Measurements from ENCODE around the gene ZNF697.

Gene ZNF697

DNA sequence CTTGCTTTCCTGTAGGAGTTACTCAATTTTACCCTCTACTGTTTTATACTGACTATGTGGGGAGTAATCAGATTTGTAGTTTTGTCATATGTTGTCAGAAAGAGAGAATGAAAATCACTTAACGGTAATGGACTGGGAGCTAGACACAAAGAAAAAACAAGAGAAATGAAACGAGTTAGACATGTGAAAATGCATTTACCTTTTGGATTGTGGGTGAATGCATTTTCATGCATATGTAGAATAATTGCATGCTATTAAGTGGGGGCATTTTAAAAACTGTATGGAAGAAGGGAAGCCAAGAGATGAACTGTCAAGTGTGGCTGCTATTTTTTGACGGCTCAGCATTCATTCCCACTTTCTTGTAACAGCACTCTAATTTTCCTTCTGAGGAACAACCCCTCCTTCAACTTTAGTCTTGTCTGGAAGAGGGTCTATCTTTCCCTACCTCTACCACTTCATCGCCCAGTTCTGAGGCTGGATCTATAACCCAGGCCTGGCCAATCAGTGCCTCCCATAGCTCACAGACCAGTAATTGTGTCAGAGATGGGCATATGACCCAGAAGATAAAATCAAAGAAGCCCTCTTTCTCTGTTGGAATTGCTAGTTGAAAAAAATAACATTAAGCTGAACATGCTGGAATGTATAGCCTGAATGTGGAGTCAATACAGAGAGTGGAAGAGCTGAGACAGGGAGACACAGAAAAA is 5.2 kb upstream of the ZNF697 start:
- no peak overlapping the region for H3K4me3 ChIP-seq (ENCODE audit: low read length)
- TF ChIP-seq ZNF274 (IDR thresholded peaks at IDR 0.05; ENCODE audit: low read depth, low read length): no peak

DNA sequence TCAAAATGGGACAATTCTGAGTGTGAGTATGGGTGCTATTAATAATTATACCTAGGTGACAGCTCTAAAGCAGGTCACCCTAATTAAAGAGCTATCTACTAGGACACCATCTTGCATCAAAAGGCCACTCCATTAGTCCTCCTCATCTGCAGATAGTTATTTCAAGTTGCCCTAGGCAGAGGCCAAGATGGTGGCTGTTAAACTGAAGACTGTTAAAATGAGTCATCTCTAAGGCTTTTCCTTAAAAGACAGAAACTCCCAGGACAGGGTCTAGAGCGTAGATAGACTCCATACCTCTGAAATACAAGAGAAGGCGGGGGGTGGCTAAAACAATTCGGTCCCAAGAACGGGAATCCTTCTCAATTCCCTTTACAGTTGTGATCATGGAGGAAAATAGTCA is 4.5 kb upstream of the ZNF697 start:
- TF ChIP-seq ZNF274 (IDR thresholded peaks at IDR 0.05; ENCODE audit: low read depth, low read length): no peak
- H3K4me3 ChIP-seq (ENCODE audit: low read length): no peak overlapping the region

DNA sequence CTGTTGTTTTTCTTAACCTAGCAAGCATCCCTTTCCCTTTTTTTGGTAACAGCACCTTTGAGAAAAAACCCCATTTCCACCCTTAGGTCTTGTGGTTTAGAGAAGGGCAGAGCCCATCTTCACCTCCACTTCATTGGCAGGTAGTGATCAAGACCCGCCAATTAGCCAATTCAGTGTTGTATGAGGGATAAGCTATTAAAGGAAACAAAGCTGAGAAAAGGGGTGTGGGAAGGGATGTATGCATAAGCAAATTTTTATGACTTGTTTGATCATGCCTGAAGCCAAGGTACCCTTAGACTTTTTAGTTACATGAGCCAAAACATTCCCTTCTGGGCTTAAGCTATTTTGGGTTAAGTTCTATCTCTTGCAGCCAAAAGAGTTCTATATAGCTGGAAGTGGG is 3.6 kb upstream of the ZNF697 start:
- no peak for TF ChIP-seq ZNF274 (IDR thresholded peaks at IDR 0.05; ENCODE audit: low read depth, low read length)
- H3K4me3 ChIP-seq (ENCODE audit: low read length): no peak overlapping the region

DNA sequence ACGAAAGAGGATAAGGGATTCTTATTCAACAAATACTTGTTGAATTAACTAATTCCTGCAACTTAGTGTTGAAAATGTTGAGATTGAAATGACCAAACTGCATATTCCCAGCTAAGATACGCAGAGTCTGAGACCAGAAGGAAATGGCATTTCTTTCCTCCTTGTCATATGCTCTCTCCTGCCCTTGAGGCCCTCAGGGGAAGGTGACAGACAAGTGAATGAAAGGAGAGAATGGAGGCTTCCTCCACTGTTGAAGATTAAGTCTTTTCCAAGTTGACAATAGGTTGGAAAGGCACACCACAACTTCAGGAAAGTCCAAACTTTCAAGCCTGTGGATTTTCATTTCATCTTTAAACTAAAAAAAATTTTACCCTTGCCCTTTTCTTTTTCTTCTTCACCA is 3.1 kb upstream of the ZNF697 start:
- no peak for TF ChIP-seq ZNF274 (IDR thresholded peaks at IDR 0.05; ENCODE audit: low read depth, low read length)
- H3K4me3 ChIP-seq (ENCODE audit: low read length): no peak overlapping the region

DNA sequence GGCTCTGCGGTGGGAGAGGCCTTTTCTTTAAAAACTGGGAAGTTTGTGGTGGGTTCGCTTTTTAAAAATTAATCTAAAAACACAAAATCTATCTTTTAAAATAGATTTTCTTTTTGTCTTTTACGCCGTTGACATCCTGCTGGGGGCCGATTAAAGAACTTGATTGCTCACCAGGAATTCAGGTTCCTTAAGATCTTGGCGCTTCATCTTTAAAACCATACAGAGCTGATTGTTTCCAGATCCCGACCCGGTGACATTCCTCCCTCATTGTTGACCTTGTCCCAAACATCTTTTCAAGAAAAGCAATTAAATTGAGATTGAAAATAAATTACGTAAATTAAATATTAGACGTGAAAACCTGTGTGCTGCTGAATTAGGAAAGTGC is 546 bp upstream of the ZNF697 start:
- H3K4me3 ChIP-seq (ENCODE audit: low read length): peak overlapping the region; percentile 79
- no peak for TF ChIP-seq ZNF274 (IDR thresholded peaks at IDR 0.05; ENCODE audit: low read depth, low read length)

DNA sequence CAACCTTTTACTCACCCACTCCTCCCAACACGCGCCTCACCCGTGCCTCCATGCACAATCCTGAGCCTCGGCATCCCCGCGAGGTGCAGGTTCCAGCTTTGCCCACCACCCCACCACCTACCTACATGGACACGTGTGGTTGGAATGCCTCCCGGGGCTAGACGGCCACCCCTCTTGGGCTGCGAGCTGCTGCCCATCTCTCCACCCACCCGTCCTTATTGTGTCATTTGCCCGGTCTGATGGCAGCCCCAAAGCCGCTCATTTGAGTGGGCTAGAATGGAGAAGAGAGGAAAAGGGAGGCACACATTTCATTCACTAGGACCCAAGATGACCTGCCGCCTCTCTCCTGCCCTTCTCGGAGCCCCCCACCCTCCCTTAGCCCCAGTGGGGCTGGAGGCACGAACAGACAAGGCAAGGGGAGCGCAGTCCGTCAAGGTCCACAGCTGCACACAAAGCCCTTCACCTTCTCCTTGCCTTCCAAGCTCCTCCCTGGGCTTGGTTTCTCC is 785 bp downstream of the ZNF697 start:
- TF ChIP-seq ZNF274 (IDR thresholded peaks at IDR 0.05; ENCODE audit: low read depth, low read length): no peak
- peak overlapping the region; percentile 79 for H3K4me3 ChIP-seq (ENCODE audit: low read length)

DNA sequence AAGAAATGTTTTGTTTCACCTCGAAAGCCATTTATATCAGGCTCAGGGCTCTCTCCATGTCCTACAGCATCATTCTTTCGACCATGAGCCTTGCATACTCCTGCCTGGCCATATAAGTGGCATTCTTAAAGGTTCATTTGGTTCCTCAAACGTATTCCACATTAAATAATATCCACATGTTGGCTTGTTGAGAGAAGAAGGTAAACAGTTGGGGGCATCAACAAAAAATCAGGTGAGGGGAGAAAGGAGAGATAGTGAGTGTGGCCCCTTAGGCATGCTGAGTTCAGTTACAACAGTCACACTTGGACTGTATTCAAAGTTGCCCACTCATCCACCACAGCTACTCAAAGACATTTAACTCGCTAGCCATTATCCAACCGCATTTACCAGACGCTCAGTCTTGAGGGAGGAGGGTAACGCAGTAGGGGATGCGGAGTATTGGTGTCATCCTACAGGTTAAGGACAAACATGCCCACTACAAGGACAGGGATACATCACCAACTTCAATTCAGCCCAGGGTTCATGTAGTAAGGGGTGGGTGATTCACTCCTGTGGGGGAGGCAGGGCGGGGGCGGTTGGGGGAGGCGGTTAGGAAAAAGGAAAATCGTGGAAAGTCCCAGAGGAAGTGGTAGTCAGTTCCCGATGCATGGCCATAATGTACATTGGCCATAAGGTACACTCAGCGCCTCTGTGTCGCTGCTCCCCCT is 1.4 kb downstream of the ZNF697 start:
- TF ChIP-seq ZNF274 (IDR thresholded peaks at IDR 0.05; ENCODE audit: low read depth, low read length): no peak
- peak overlapping the region; percentile 79 for H3K4me3 ChIP-seq (ENCODE audit: low read length)

DNA sequence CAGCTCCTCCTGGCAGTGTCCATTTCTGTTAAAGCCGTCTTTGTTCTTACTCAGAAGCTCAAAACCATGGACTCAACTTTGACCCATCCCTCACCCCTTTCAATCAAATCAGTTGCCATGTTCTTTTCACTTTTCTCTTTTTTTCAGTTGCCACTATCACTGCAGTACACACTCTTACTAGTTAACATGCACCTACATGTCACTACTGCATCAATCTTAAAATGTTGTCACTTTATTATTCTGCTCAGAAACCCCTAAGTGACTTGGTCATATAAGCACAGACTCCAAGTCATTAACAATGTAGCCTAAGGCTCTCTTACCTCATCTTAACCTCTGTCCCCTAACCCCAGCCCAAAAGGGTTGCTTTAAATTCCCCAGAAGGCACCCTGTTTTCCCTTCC is 9.0 kb downstream of the ZNF697 start:
- no peak overlapping the region for H3K4me3 ChIP-seq (ENCODE audit: low read length)
- no peak for TF ChIP-seq ZNF274 (IDR thresholded peaks at IDR 0.05; ENCODE audit: low read depth, low read length)

DNA sequence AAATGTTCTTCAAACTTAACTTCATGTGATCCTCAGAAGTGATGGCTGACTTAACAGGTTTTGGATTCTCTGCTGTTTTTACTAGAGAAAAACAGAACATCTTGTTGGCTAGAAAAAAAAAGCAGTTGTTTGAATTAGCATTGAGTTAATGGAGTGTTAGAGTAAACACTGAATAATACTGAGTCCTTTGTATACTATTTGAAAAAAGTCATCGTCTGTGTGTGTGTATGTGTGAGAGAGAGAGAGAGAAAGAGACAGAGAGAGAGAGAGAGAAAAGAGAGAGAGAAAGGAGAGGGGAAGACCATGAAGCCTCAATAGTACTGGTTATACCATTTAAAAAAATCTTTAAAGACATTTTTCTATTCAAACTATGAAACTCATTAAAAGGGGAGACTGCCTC is 10.4 kb downstream of the ZNF697 start:
- TF ChIP-seq ZNF274 (IDR thresholded peaks at IDR 0.05; ENCODE audit: low read depth, low read length): no peak
- no peak overlapping the region for H3K4me3 ChIP-seq (ENCODE audit: low read length)

DNA sequence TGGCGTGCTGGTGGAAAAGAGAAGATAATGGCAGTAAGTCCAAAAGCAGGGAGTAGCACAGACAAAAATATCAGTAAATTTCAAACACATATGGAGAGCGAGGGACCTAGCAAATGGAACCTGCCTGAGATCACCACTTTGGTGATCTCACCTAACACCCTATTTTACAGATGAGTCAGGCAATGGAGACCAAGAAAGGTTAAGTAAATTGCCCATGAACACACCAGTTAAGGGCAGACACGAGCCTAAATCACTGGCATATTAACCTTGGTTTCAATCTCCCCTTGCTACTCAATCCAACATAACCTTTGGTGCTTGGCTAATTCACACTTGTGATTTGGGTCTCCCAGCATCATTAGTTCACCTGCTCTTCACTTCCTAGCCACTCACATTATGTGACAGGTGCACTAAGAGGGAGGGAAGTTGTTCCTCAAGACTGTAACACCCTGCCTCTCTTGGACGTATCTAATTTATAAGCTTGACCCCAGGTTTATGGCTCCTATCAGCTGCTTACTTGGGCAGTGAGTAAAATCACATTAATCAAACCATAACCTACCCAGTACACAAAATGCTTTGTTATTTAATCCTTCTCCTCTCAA is 11.5 kb downstream of the ZNF697 start:
- TF ChIP-seq ZNF274 (IDR thresholded peaks at IDR 0.05; ENCODE audit: low read depth, low read length): no peak
- H3K4me3 ChIP-seq (ENCODE audit: low read length): no peak overlapping the region

DNA sequence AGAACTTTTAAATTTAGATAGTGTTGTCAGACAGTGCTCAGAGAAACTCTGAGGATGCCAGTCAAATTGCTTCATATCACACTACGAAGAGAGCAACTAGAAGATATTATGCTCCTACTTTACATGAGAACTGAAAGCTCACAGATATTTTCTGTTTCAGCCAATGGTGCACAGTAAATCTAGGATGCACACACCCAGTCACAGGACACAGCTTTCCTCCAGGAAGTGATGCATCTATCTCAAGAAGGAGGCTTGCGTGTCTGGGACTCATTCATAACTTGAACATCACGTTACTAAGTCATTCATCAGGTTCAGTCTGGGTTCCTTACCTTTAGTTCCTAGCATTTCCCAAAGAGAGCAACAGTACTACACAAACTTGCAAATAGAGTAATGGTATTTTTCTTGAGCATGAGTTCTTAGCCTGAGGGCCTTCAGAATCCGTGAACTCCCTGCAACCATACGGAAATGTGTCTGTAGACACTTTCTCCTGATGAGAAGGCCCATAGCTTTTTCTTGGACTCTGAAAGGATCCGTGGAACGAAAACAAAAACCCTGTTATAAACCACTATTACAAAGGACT is 12.2 kb downstream of the ZNF697 start:
- no peak for TF ChIP-seq ZNF274 (IDR thresholded peaks at IDR 0.05; ENCODE audit: low read depth, low read length)
- H3K4me3 ChIP-seq (ENCODE audit: low read length): no peak overlapping the region

DNA sequence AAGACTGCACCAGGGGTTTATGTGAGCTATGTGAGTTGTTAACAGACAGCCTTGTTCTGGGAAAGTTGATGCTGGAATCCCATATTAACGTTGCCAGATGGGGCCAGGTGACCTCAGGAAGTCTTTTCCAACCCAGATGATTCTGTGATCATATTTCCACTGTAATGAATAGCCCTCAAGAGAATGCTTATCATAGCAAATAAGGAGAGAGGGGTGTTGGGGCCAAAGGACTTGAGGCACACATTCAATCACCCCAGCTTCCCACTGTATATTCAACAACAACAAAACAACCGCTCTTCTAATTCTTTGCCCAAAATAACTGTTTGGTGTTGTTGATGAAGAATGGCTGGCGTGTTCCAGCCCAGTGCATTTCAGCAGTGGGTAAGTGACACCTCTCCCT is 14.1 kb downstream of the ZNF697 start:
- no peak for TF ChIP-seq ZNF274 (IDR thresholded peaks at IDR 0.05; ENCODE audit: low read depth, low read length)
- no peak overlapping the region for H3K4me3 ChIP-seq (ENCODE audit: low read length)

DNA sequence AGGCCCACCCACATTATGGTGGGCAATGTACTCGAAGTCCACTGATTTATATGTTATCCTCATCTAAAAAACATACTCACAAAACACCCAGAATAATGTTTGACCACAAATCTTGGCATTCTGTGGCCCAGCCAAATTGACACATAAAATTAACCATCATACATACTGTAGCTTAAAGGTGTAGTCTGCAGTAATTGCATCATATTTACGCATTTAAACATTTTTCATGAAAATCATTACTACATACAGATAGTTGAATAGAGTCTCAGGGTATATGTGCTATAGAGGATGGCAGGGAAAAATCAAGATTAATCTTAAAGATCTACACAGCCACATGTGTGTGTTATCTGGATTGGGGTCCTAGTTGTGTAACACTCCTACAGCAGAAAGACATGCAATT is 14.5 kb downstream of the ZNF697 start:
- TF ChIP-seq ZNF274 (IDR thresholded peaks at IDR 0.05; ENCODE audit: low read depth, low read length): no peak
- no peak overlapping the region for H3K4me3 ChIP-seq (ENCODE audit: low read length)

DNA sequence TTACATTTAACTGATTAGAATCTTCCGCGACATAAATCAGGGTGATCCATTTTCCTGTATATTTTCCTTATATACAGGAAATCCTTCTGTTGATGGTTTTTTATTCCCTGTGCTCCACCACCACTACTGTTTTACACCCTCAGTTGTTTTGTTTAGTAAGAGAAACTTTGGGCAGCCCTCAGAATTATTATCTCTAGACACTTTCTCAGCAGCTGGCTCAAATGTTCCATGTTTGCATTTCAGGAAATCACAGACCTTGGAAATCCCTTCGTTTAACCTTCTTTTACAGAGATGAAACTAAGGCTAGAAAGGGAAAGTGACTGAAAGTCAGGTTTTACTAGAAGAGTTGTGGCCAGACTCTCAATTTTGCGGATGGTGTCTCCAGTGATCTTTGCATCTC is 15.2 kb downstream of the ZNF697 start:
- no peak overlapping the region for H3K4me3 ChIP-seq (ENCODE audit: low read length)
- no peak for TF ChIP-seq ZNF274 (IDR thresholded peaks at IDR 0.05; ENCODE audit: low read depth, low read length)

DNA sequence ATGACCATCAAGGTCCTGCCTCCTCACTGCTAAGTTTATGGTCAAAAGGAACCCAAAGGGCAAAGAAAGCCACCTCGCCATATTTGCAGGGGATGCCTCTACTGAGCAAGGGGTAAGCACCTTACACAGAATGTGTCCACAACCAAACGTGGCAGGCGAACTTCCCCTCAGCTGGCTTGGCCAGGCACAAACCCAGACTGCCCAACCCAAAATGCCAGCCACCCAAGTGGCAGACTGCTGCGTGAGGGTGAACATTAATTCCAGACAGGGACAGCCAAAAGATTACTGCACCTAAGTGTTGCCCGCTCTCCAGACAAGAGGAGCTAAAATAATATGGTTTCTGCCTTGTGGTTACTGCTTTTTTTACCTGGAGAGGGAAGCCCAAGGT is 16.0 kb downstream of the ZNF697 start:
- no peak for TF ChIP-seq ZNF274 (IDR thresholded peaks at IDR 0.05; ENCODE audit: low read depth, low read length)
- no peak overlapping the region for H3K4me3 ChIP-seq (ENCODE audit: low read length)
